Left lung (tissue), 10 donors: Measurements from ENCODE around the gene GRIK5. TPM values are rescaled to one million over a fixed set of nuclear protein-coding genes. Genes with fewer than 3 reads are reported as not detected.
"Not testable (repeated sequence)": the region's sequence is repeated elsewhere in the genome, so short reads cannot be mapped to it uniquely, and the experiment has no call there.

ENCODE experiments used
- ATAC-seq: fragments of 200-7000 bp; cut with Tn5 transposase; one replicate; pipeline ENCODE4 v1.9.1; 2020; ENCODE audit warnings: moderate library complexity
- DNase-seq, 4 donors: peaks; one replicate each; pipeline ENCODE4 v3.0.0-alpha.2; 2013 to 2020
- H3K27ac ChIP-seq, 2 donors: fragments of 200-600 bp; sonication (generic) in 1 of 2; one replicate each; pipeline versions ENCODE4 v1.5.0 to v1.8.0; 2020 to 2021
- H3K27me3 ChIP-seq, 2 donors: fragments of 200-600 bp; sonication (generic) in 1 of 2; one replicate each; pipeline versions ENCODE4 v1.5.0 to v1.8.0; 2020 to 2021
- H3K36me3 ChIP-seq, 2 donors: fragments of 200-600 bp; sonication (generic) in 1 of 2; one replicate each; pipeline versions ENCODE4 v1.5.0 to v1.8.0; 2020 to 2021
- H3K4me1 ChIP-seq, 2 donors: fragments of 200-600 bp; one replicate each; pipeline ENCODE4 v1.8.0; 2021
- H3K4me3 ChIP-seq, 2 donors: fragments of 200-600 bp; sonication (generic) in 1 of 2; one replicate each; pipeline versions ENCODE4 v1.5.0 to v1.8.0; 2020 to 2021; ENCODE audit warnings: mild to moderate bottlenecking in 1 of 2
- H3K9me3 ChIP-seq, 2 donors: fragments of 200-600 bp; sonication (generic) in 1 of 2; one replicate each; pipeline versions ENCODE4 v1.5.0 to v1.8.0; 2020 to 2021
- CTCF ChIP-seq, 2 donors: fragments of 200-600 bp; sonication (generic) in 1 of 2; IDR thresholded peaks; one replicate each; pipeline versions ENCODE4 v1.5.0 to v1.8.0; 2021; ENCODE audit warnings: antibody characterized with exemption in 2 of 2
- intact Hi-C, 2 donors: fragments of 100-400 bp; cut with DNase I; formaldehyde crosslinking; loops; one replicate each; pipeline versions ENCODE4 v1.11.2 to v1.14.2; 2022
- polyA plus RNA-seq, 6 donors: library from polyadenylated mRNA; unstranded; fragments of 120-200 nt; gene quantifications; one replicate each; pipeline ENCODE4 v1.2.1, GENCODE V29; 2013; ENCODE audit not compliant: insufficient read length in 6 of 6
- total RNA-seq, 2 donors: library from RNA; stranded (reverse); fragmentation: NEBNext Ultra II Directional; extraction: Animal tissue kit (Norgen Biotek cat#: 25700); gene quantifications; one replicate each; pipeline ENCODE4 v1.2.1, GENCODE V29; 2021
- donor health status: DM: no; HTN: yes; CAD: no.
- donor health status: DM: no; HTN: no; CAD: no.

Gene GRIK5
- total and polyA plus RNA-seq, 8 donors = 0.29 to 11.6 (median 4.6) TPM

- no peaks in the 10 kb centered on the region for H3K36me3 ChIP-seq
- ATAC-seq (peak; percentile 61), DNase-seq (peak in 1 of 4 donors; percentile 53)
- H3K4me1 ChIP-seq = no peaks in the 10 kb centered on the region
- no peak overlapping the region for H3K27ac ChIP-seq
- intact Hi-C loops = no loop called here
- H3K4me3 ChIP-seq = no peak overlapping the region
- H3K27me3 ChIP-seq = no peaks in the 10 kb centered on the region
- no peak for TF ChIP-seq CTCF (IDR thresholded peaks at IDR 0.05)
- no peaks in the 10 kb centered on the region for H3K9me3 ChIP-seq
These were observed 18.6 kb downstream of the GRIK5 start for GRCh38 chr19:42051166-42052115.

GRCh38 chr19:42048992-42049391, 21.0 kb downstream of the GRIK5 start:
- no peaks in the 10 kb centered on the region for H3K9me3 ChIP-seq
- H3K36me3 ChIP-seq = no peaks in the 10 kb centered on the region
- H3K27ac ChIP-seq = peak overlapping the region in 1 of 2 donors; percentile 18
- peak in 1 of 4 donors; percentile 10 for DNase-seq
- no peak overlapping the region for H3K4me3 ChIP-seq
- H3K4me1 ChIP-seq = no peaks in the 10 kb centered on the region
- TF ChIP-seq CTCF (IDR thresholded peaks at IDR 0.05) = no peak
- intact Hi-C loops = no loop called here
- ATAC-seq = peak; percentile 78
- H3K27me3 ChIP-seq = no peaks in the 10 kb centered on the region

- no peak overlapping the region for H3K4me3 ChIP-seq
- H3K27ac ChIP-seq = no peak overlapping the region
- no peaks in the 10 kb centered on the region for H3K36me3 ChIP-seq
- H3K9me3 ChIP-seq = no peaks in the 10 kb centered on the region
- H3K4me1 ChIP-seq = no peaks in the 10 kb centered on the region
- intact Hi-C loops = no loop called here
- ATAC-seq (no peak), DNase-seq (no peak)
- H3K27me3 ChIP-seq = peaks cover 0 to 15% of the 10 kb centered on the region in 2 donors
- no peak for TF ChIP-seq CTCF (IDR thresholded peaks at IDR 0.05)
These were observed 24.4 kb downstream of the GRIK5 start for GRCh38 chr19:42045575-42045974.

- no peaks in the 10 kb centered on the region for H3K36me3 ChIP-seq
- intact Hi-C loops = no loop called here
- no peaks in the 10 kb centered on the region for H3K4me1 ChIP-seq
- peaks cover 0 to 15% of the 10 kb centered on the region in 2 donors for H3K27me3 ChIP-seq
- H3K9me3 ChIP-seq = no peaks in the 10 kb centered on the region
- H3K27ac ChIP-seq = no peak overlapping the region
- TF ChIP-seq CTCF (IDR thresholded peaks at IDR 0.05) = no peak
- H3K4me3 ChIP-seq = no peak overlapping the region
- DNase-seq (peak in 1 of 4 donors; percentile 79), ATAC-seq (no peak)
These were observed 27.4 kb downstream of the GRIK5 start for GRCh38 chr19:42042455-42043170.

GRCh38 chr19:42040491-42040890, 29.5 kb downstream of the GRIK5 start:
- peak in 1 of 4 donors; percentile 8 for DNase-seq
- H3K9me3 ChIP-seq, H3K27ac ChIP-seq, H3K36me3 ChIP-seq, intact Hi-C loops, ATAC-seq, H3K4me1 ChIP-seq, H3K4me3 ChIP-seq: not testable (repeated sequence)
- H3K27me3 ChIP-seq = peaks cover 0 to 15% of the 10 kb centered on the region in 2 donors
